ENCODE results near the gene ZNF354C.
"Not testable (repeated sequence)": the region's sequence is repeated elsewhere in the genome, so short reads cannot be mapped to it uniquely, and the experiment has no call there.

Gene ZNF354C

DNA sequence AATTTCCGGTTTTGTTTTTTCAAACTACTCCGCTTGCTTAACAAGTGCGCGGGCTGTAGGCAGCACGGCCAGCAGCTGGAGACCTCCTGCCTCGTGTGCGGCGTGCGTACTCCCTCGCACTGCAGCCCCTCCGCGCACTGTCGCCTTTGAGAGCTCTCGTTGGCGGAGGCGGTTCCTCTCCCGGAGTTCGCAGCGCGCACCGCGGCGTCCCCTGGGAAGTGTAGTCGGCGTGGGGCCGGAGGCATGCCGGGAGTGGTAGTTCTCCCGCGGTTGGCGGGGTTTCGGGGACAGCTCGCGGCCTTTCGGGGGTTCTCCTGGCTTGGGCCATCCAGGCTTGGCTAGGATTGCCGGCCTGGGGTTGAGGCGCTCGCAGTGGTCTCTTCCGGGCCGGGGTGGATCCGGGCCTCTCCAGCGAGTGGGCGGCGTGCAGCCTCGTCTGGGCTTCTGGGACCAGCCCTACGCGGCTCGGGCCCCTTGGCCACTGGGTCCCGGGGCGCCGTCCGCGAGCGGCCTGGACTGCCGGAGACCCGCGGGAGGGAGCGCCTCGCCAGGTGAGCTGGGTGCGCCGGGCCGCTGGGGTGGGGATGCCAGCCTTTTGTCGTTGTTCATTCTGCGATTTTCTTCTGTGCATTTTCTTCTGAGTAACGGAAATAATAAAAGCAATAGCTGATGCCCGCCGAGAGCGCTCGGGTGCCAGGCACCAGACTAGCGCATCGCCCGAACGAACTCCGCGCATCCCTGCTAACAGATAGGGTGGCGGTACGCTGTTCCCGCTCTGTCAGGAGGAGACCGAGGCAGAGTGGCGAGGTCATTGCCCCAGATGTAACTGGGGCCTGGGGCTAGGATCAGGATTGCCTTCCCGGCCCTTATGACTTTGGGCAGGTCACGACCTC is at the start of gene ZNF354C:
Gene ZNF354C, plus strand, starts transcription at position 258 of the 893 bp plus-strand sequence. CDS start 1,696 bp downstream, outside the sequence.
- peak; percentile 90 for DNase-seq

DNA sequence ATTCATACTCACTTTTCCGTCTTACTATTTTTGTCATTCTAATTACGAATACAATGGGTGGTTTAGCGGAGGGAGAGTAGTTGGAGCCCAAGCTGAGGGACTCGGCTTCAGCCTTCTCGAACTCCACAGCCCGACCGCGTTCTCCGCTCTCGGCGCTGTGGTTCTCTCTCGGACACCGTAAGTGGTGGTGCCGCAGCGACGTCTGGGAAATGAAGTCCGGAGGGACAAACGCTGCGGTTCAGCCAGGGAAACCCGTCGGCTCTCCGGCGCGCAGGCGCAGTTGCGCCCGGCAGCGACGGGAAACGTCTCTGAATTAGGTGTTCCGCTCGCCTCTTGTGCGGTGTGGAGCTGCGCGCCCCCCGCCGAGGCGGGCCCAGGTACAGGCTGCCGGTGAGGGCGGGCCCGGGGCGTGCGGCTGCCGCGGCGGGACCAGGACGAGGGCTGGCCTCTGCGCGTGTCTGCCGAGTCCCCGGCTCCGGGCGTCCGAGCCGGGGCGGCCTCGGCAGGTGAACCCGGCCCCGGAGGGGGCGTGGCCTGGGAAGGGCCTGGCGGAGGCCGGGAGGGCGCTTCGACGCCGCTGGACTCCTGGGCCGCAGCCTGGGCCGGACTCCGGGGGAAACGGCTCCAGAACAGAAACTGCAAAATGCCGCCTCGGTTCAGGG is 36.5 kb upstream of the ZNF354C start, which contains the start of gene ZNF879:
Gene ZNF879, plus strand, starts transcription at position 277 of the 662 bp plus-strand sequence. CDS start 1,201 bp downstream, outside the sequence.
- peak; percentile 95 for DNase-seq

GRCh38 chr5:179033004-179033580 is 27.1 kb upstream of the ZNF354C start:
- no peak for DNase-seq

GRCh38 chr5:179044765-179045164 is 15.4 kb upstream of the ZNF354C start:
- DNase-seq = no peak

- no peak for DNase-seq
Observed at GRCh38 chr5:179051784-179052183, 8.4 kb upstream of the ZNF354C start.

DNA sequence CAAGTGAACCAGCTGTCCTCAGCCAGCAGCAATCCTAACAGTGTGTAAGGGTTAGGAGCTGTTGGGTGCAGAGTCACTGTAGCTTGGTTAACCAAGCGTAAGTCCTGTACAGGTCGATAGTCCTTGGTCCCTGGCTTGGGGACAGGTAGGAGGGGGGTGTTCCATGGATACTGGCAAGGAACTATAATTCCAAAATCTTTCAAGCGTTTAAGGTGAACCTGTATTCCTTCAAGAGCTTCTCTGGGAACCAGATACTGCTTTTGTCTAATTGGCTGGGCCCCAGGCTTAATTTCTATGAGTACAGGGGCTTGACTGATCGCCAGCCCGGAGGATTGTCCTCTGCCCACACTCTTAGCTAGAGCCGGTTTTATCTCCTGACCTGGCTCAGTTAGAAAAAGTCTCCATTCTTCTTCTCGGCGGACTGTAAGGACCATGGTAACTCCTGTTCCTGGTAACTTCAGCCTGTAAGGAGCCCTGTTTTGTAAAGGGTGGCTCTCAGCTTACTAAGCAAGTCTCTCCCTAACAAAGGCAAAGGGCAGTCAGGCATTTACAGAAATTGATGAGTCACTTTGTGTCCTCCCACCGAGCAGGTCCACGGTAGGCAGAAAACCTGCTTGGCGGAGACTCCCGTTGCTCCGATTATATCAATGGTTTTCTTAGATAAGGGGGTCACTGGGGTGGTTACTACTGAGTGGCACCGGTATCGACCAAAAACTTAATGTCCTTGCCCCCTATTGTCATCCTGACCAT is 6.0 kb upstream of the ZNF354C start:
- no peak for DNase-seq

DNA sequence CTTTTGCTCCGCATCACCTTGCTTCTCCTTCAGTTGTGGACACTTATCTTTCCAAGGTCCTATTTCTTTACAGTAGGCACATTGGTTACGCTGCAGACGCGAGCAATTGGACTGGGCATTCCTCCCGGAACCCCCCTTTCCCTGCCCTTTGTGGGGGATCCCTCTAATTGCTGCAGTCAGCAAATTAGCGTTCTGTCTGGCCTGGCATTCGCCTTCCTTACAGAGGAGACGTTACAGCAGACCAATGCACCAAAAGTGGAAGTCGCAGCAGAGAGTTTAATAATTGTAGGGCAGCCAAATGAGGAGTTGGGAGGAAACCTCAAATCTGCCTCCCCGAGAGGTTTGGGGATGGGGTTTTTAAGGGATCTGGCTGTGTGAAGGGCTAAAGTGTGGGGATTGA is 5.3 kb upstream of the ZNF354C start:
- DNase-seq = no peak

- no peak for DNase-seq
Observed at GRCh38 chr5:179055436-179055835, 4.7 kb upstream of the ZNF354C start.

DNA sequence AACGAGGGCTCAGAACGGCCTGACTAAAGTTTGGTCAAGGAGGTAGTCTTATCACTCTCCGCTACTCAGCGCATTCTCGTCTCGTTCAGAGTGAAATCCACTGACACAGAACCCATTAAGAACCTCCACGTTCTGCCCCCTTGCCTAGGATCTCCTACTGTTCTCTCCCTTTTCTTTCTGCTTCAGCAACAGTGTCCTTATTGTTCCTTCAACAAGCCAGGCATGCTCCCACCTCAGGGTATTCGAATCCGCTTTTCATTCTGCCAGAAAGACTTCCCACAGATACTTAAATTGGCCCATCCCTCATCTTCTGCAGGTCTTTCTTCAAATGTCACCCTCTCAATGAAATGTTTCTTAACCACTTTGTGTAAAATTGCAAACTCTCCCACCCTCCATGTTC is 4.3 kb upstream of the ZNF354C start:
- DNase-seq = no peak

DNA sequence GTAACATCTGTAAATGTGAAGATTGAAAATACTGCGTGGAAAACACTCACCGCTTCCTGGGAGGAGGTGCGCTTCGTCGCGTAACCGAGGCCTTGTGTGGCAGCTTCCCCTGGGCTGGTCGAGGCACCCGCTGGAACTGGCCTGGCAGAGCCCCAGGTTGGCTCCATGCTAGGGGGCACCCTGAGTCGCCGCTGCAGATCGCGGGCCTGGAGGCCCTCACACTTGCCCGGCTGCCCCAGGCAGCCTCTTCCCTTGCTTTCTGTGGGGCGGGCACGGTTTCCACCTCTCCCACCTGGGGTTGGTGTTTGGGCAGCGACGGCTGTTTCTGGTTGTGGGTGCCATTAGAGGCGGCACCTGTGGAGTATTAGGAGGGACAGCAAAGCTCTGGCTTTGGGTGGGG is 852 bp downstream of the ZNF354C start:
- DNase-seq = no peak

DNA sequence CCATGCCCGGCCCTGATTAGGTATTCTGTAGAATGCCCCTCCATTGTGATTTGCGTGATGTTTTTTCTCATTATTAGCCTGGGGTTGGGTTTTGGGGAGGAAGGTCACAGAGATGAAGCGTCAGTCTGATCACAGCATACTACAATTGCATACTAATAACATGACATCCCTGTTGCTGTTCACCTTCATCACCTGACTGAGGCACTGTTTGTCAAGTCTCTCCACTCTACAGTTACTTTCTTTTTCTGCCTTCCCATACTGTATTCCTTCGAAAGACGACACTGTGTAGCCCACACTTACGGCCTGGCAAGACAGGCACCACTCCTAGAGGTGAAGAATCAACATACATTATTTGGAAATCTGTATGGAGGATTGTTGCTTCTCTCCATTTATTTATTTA is 5.5 kb downstream of the ZNF354C start:
- no peak for DNase-seq

GRCh38 chr5:179079165-179079987 is 19.2 kb downstream of the ZNF354C start:
- DNase-seq = no peak

GRCh38 chr5:179080724-179081123 is 20.6 kb downstream of the ZNF354C start:
- no peak for DNase-seq

DNA sequence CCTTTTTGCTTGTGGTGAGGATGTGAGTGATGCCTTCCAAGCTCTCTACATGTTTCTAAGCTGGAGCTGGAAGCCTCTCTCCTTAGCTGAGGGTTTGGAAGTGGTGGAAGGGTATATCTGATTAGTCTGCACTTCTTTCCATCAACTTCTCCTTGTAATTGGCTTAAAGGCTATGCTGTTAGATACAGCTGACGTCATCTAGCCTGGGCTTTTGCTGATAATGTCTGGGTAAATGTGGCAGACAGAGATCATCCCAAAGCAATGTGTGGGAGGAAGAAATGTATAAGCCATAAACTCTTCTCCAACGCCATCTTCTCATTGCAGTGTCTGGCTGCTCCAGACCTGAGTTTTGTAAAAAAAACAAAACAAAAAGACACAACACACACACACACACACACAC is 29.3 kb downstream of the ZNF354C start:
- no peak for DNase-seq

- not testable (repeated sequence) for DNase-seq
Observed at GRCh38 chr5:179101282-179101681, 41.1 kb downstream of the ZNF354C start.

DNA sequence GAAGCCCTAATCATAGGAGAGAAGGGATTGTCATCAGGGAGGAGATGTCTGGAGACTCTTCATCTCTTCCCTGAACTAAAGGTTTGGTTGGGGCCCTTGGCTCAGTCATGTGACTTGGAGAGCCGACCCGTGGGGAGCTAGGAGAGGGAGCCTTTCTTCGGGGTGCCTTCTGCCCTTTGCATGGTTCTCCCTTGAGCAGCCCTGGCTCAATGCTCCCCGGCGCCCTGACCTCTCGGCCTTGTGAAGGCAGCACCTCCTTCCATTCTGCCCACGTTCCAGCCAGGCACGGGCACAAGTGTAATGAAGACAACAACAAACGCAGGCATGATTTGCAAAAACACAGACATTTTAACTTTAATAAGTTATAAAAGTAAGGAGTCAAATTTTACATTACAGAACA is 50.4 kb downstream of the ZNF354C start:
- no peak for DNase-seq

DNA sequence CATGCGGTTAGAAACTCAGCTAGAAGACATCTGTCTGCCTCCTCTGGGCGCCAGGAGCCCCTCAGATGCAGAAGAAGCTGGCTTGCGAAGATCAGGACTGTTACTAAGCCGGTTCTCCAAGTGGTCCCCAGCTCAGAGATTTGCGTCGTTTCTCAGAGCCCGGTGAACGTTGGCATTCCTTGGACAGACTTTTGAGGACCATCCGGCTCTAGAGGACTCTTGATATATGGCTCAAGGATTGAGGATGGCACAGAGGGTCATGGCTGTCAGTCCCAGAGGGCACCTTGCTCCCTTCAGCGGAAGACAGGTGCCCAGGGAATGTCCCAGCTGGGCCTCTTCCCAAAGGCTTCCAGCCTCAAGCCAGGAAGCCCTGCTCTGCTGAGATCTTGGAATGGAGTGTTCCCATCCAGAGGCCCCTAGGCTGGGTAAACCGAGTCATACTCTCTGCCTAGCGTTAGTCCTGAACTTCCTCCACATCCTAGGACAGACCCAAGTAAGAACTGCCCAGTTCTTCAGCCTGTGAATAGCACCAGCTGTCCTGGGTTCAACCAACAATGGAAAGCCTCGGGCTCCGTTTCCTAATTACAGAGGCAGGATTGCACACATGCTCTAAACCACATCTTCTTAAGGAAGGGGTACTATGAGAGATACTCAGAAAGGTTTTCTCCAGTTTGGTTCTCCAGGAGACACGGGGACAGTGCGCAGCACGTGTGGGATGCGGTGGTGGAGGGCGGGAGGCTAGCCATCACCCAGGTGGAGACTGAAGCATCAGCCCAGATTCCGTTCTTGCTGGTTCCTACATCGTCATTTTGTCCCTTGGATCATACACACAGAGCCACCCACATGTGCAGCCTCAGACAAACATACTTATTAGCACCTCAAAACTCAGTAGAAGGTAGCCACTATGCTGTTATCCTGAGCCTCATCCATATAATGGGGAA is 51.4 kb downstream of the ZNF354C start:
- no peak for DNase-seq

GRCh38 chr5:179112469-179113142 is 52.4 kb downstream of the ZNF354C start:
- DNase-seq = no peak

- DNase-seq = no peak
Observed at GRCh38 chr5:179113143-179113530, 53.0 kb downstream of the ZNF354C start.

GRCh38 chr5:179113945-179114641 is 53.9 kb downstream of the ZNF354C start:
- no peak for DNase-seq
